Measurements from ENCODE around the gene GRK3. TPM values are rescaled to one million over a fixed set of nuclear protein-coding genes. Genes with fewer than 3 reads are reported as not detected.
"Not testable (repeated sequence)": the region's sequence is repeated elsewhere in the genome, so short reads cannot be mapped to it uniquely, and the experiment has no call there.

GRK3 gene
- total and polyA plus RNA-seq, 7 donors = 1.2 to 9.6 (median 7.2) TPM

DNA sequence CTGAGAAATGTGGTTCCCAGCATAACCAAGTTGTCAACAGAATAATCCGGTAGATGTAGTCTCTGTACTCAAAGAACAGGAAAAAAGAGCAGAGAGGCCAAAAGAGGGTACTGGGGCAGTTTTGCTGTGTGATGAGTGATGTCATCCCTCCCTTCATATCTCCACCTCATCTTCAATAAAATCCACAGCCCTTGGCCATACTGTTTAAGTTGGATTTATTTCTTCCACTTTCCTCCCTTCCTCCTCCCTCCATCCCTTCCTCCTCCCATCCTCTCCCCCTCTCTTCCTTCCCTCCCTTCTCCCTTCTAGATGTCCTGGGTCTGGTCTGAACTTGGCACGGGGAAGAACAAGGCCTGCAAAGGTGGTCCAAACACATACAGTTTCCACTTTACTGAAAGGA lies 18.2 kb upstream of the GRK3 start:
- 82 to 87% methylated on average over 2 of the region's 2 CpGs for WGBS, 2 donors
- peaks cover 0 to 31% (median 9%) of the 10 kb centered on the region in 4 donors for H3K4me1 ChIP-seq
- H3K27ac ChIP-seq = no peak overlapping the region
- no peak for DNase-seq
- H3K4me3 ChIP-seq = no peak overlapping the region
- TF ChIP-seq POLR2A (IDR thresholded peaks at IDR 0.05) (no peak), EP300 (IDR thresholded peaks at IDR 0.05) (no peak), POLR2AphosphoS5 (IDR thresholded peaks at IDR 0.05) (no peak), CTCF (IDR thresholded peaks at IDR 0.05) (no peak)
- H3K9me3 ChIP-seq = peaks cover 0 to 4% (median 0%) of the 10 kb centered on the region in 4 donors
- intact Hi-C loops (cut with DNase I) = no loop called here
- no peaks in the 10 kb centered on the region for H3K36me3 ChIP-seq
- no peaks in the 10 kb centered on the region for H3K27me3 ChIP-seq

DNA sequence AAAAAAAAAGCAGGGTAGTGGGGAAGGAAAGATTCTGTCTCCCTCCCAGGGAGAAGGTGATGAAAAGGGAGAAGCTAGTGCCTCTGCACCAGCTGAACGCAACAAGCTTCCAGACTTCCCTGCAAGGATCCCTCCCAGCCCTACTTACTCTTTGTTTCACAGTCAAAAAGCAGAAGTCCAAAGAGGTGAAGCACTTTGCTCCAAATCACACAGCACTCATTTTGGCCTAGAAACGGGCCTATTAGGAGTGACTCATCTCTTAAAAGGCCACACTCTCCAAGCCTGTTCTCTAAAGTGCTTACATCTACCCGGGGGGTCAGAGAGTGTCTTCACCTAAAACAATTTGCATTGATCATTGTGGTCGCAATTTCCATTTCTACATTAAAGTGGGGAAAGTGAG lies 17.7 kb upstream of the GRK3 start:
- Histone ChIP-seq H3K27ac (no peak overlapping the region), H3K9me3 (peaks cover 0 to 4% (median 0%) of the 10 kb centered on the region in 4 donors), H3K36me3 (no peaks in the 10 kb centered on the region), H3K4me1 (peaks cover 0 to 28% (median 7%) of the 10 kb centered on the region in 4 donors), H3K4me3 (no peak overlapping the region), H3K27me3 (no peaks in the 10 kb centered on the region)
- 64 to 79% methylated on average over 4 of the region's 4 CpGs for WGBS, 2 donors
- TF ChIP-seq POLR2AphosphoS5 (IDR thresholded peaks at IDR 0.05) = no peak
- TF ChIP-seq CTCF (IDR thresholded peaks at IDR 0.05) = no peak
- TF ChIP-seq POLR2A (IDR thresholded peaks at IDR 0.05) = no peak
- TF ChIP-seq EP300 (IDR thresholded peaks at IDR 0.05) = no peak
- DNase-seq = no peak
- intact Hi-C loops (cut with DNase I) = no loop called here

DNA sequence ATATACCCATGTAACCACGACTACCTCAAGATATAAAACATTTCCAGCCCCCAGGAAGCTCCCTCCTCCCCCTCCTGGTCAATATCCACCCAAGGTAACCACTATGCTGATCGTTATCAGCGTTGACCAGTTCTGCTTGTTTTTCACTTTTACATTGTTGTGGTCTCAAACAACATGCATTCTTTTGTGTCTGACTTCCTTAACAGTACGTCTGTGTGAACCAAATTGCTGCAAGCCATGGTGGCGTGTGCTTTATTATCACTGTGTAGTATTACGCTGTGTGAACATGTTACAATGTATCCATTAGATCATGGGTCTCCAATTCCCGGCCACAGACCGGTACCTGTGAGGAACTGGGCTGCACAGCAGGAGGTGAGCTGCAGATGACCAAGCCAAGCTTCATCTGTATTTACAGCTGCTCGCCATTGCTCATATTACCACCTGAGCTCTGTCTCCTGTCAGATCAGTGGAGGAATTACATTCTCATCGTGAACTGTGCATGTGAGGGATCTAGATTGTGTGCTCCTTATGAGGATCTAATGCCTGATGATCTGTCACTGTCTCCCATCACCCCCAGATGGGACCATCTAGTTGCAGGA lies 15.5 kb upstream of the GRK3 start:
- Histone ChIP-seq H3K27ac (no peak overlapping the region), H3K27me3 (no peaks in the 10 kb centered on the region), H3K9me3 (peaks cover 0 to 4% (median 0%) of the 10 kb centered on the region in 4 donors), H3K36me3 (no peaks in the 10 kb centered on the region), H3K4me1 (peaks cover 0 to 12% (median 5%) of the 10 kb centered on the region in 4 donors), H3K4me3 (no peak overlapping the region)
- TF ChIP-seq POLR2A (IDR thresholded peaks at IDR 0.05) = no peak
- no peak for TF ChIP-seq CTCF (IDR thresholded peaks at IDR 0.05)
- no peak for TF ChIP-seq EP300 (IDR thresholded peaks at IDR 0.05)
- TF ChIP-seq POLR2AphosphoS5 (IDR thresholded peaks at IDR 0.05) = no peak
- 68% methylated on average over 10 of the region's 10 CpGs for WGBS, 2 donors
- DNase-seq = no peak
- intact Hi-C loops (cut with DNase I) = no loop called here

DNA sequence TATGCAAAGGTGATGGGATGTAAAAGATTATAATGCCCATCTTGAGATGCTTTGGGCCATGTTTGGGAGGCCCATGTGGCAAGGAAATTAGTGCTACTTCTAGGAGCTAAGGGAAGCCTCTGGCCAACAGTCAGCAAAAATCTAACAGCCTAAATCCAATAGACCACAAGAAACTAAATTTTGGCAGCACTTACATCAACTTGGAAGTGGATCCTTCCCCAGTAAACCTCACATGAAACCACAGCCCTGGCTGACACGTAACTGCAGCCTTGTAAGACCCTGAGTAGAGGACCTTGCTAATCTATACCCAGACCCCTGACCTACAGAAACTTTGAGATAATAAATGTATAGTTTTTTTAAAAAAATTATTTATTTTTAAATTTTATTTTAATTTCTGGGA lies 13.1 kb upstream of the GRK3 start:
- Histone ChIP-seq H3K27me3 (no peaks in the 10 kb centered on the region), H3K9me3 (peaks cover 0 to 4% (median 0%) of the 10 kb centered on the region in 4 donors), H3K4me3 (no peak overlapping the region), H3K4me1 (peaks cover 0 to 19% (median 16%) of the 10 kb centered on the region in 4 donors), H3K36me3 (no peaks in the 10 kb centered on the region), H3K27ac (no peak overlapping the region)
- TF ChIP-seq CTCF (IDR thresholded peaks at IDR 0.05) (no peak), EP300 (IDR thresholded peaks at IDR 0.05) (no peak), POLR2A (IDR thresholded peaks at IDR 0.05) (no peak), POLR2AphosphoS5 (IDR thresholded peaks at IDR 0.05) (no peak)
- intact Hi-C loops (cut with DNase I) = no loop called here
- no peak for DNase-seq
- 68 to 83% methylated on average over 1 of the region's 1 CpG for WGBS, 2 donors

DNA sequence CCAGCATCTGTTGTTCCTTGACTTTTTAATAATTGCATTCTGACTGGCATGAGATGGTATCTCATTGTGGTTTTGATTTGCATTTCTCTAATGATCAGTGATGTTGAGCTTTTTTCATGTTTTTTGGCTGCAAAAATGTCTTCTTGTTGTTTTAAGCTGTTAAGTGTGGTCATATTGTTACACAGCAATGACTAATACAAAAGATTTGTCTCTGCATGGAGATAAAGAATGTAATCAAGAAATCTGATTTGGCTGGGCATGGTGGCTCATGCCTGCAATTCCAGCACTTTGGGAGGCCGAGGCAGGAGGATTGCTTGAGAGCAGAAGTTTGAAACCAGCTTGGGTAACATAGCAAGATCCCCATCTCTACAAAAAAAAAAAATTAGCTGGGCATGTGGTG lies 12.1 kb upstream of the GRK3 start:
- H3K27ac ChIP-seq; H3K9me3 ChIP-seq; H3K36me3 ChIP-seq; H3K27me3 ChIP-seq; H3K4me3 ChIP-seq; DNase-seq; intact Hi-C loops (cut with DNase I): not testable (repeated sequence)
- H3K4me1 ChIP-seq = peaks cover 0 to 19% (median 16%) of the 10 kb centered on the region in 4 donors
- WGBS, 2 donors = 73 to 84% methylated on average over 1 of the region's 1 CpG
